HepG2 (cell line): ENCODE results near the gene ZNF616. TPM values are rescaled to one million over a fixed set of nuclear protein-coding genes. Genes with fewer than 3 reads are reported as not detected.

Experiments
- ARID4A ChIP-seq: sonication (generic); formaldehyde crosslinking; IDR thresholded peaks from 2 replicates; pipeline ENCODE4 v1.5.0; 2020; ENCODE audit warnings: mild to moderate bottlenecking, missing genetic modification reagents, borderline replicate concordance
- ARID5B ChIP-seq: IDR thresholded peaks from 2 replicates; pipeline ENCODE4 v1.4.0; 2020; ENCODE audit warnings: mild to moderate bottlenecking, missing genetic modification reagents
- FLYWCH1 ChIP-seq: sonication (generic); formaldehyde crosslinking; IDR thresholded peaks from 2 replicates; pipeline ENCODE4 v1.8.1; 2023; ENCODE audit warnings: mild to moderate bottlenecking, missing genetic modification reagents
- GATAD2A ChIP-seq: IDR thresholded peaks from 2 replicates; pipeline ENCODE4 v1.6.1; 2016
- JUNB ChIP-seq: sonication (generic); formaldehyde crosslinking; IDR thresholded peaks from 2 replicates; pipeline ENCODE4 v1.8.0; 2022; ENCODE audit warnings: missing genetic modification reagents, mild to moderate bottlenecking, borderline replicate concordance
- LRRFIP1 ChIP-seq: sonication (generic); formaldehyde crosslinking; conservative IDR thresholded peaks from 2 replicates; pipeline ENCODE4 v1.4.0; 2020; ENCODE audit warnings: missing genetic modification reagents
- MLX ChIP-seq: IDR thresholded peaks from 2 replicates; pipeline ENCODE4 v1.6.1; 2016
- NR2F1 ChIP-seq, 2 experiments: fragments of 450-650 bp in 1 of 2; formaldehyde crosslinking in 1 of 2; IDR thresholded peaks; 2 replicates each; pipeline versions ENCODE4 v1.5.0 to v1.6.1; 2016 to 2020; ENCODE audit warnings: mild to moderate bottlenecking in 1 of 2, missing compliant biosample characterization in 1 of 2, missing genetic modification reagents in 1 of 2, moderate library complexity in 1 of 2
- SMARCC2 ChIP-seq: fragments of 450-650 bp; IDR thresholded peaks from 2 replicates; pipeline ENCODE4 v1.6.1; 2017; ENCODE audit warnings: antibody characterized with exemption, mild to moderate bottlenecking
- ZBTB2 ChIP-seq: sonication (generic); formaldehyde crosslinking; IDR thresholded peaks from 2 replicates; pipeline ENCODE4 v1.8.0; 2022; ENCODE audit warnings: low read depth, missing genetic modification reagents
- ZFP82 ChIP-seq: sonication (generic); formaldehyde crosslinking; IDR thresholded peaks from 2 replicates; pipeline ENCODE4 v1.5.1; 2020; ENCODE audit warnings: mild to moderate bottlenecking, missing genetic modification reagents, borderline replicate concordance
- ZNF564 ChIP-seq: sonication (generic); formaldehyde crosslinking; IDR thresholded peaks from 2 replicates; pipeline ENCODE4 v1.8.1; 2023; ENCODE audit warnings: mild to moderate bottlenecking, missing genetic modification reagents
- ZNF790 ChIP-seq: sonication (generic); formaldehyde crosslinking; IDR thresholded peaks from 2 replicates; pipeline ENCODE4 v1.8.0; 2022; ENCODE audit warnings: missing genetic modification reagents, mild to moderate bottlenecking, borderline replicate concordance
- polyA plus RNA-seq, 8 experiments: library from polyadenylated mRNA; depleted of rRNA in 3 of 8; stranded (reverse) in 7 of 8; unstranded in 1 of 8; fragments of >200 nt; fragmentation: Illumina TruSeq in 4 of 8; extraction: Trizol in 4 of 8; gene quantifications; 2 replicates each; pipeline versions ENCODE4 v1.2.1 to v1.2.3, GENCODE V29; 2011 to 2016; ENCODE audit warnings: low read depth in 4 of 8, missing spikeins in 1 of 8, mixed read lengths in 1 of 8; ENCODE audit not compliant: insufficient read depth in 1 of 8
- total RNA-seq, 5 experiments: library from RNA; depleted of rRNA; stranded (reverse); fragments of >200 nt; fragmentation: Illumina TruSeq; extraction: Trizol; gene quantifications; 2 replicates each; pipeline ENCODE4 v1.2.3, GENCODE V29; 2016; ENCODE audit warnings: low read depth in 1 of 5

ZNF616 gene
- total and polyA plus RNA-seq, 2 of the 13 experiments (the other 11 are each of a cell fraction or from before 2014, with no cell fraction given) = 2.2 to 10.4 TPM

- TF ChIP-seq ARID4A (CRISPR knock-in tag) (0 out of 2 replicates have a peak, but pooled peaks have one; percentile 2), ZBTB2 (CRISPR knock-in tag) (no peak), ZNF790 (CRISPR knock-in tag) (no peak), NR2F1 (CRISPR knock-in tag; IDR thresholded peaks at IDR 0.05) (no peak), ZNF564 (CRISPR knock-in tag) (0 out of 2 replicates have a peak, but pooled peaks have one; percentile 4), LRRFIP1 (CRISPR knock-in tag) (no peak), SMARCC2 (no peak), GATAD2A (CRISPR knock-in tag) (no peak), ARID5B (CRISPR knock-in tag) (no peak), FLYWCH1 (CRISPR knock-in tag) (no peak), JUNB (CRISPR knock-in tag) (no peak), MLX (CRISPR knock-in tag) (no peak), ZFP82 (CRISPR knock-in tag) (0 out of 2 replicates have a peak, but pooled peaks have one; percentile 4)
Measured at GRCh38 chr19:52140032-52140710, 433 bp upstream of the ZNF616 start (continued).
